Activated CD8-positive, alpha-beta T cell treated with anti-CD3 and anti-CD28 coated beads for 36 hours (primary cell): Measurements from ENCODE around the gene TAGAP. TPM values are rescaled to one million over a fixed set of nuclear protein-coding genes. Genes with fewer than 3 reads are reported as not detected.

ENCODE experiments used
- ATAC-seq: fragments of 200-7000 bp; cut with Tn5 transposase; one replicate; pipeline ENCODE4 v1.10.0; 2021; ENCODE audit warnings: mild to moderate bottlenecking, moderate library complexity
- CTCF ChIA-PET: fragments of 350-600 bp; sonication (Branson Sonifier 250); formaldehyde crosslinking; loops from one replicate; lab custom pipeline; 2021; ENCODE audit warnings: antibody characterized with exemption; lab: Charles Lee
- POLR2A ChIA-PET: fragments of 350-600 bp; sonication (Branson Sonifier 250); formaldehyde crosslinking; loops from one replicate; lab custom pipeline; 2021; ENCODE audit warnings: antibody characterized with exemption; lab: Charles Lee
- DNase-seq: peaks from one replicate; pipeline ENCODE4 v3.0.0-alpha.2; 2020
- H3K27ac Mint-ChIP-seq: one replicate; pipeline ENCODE4 v1.8.0; 2021; ENCODE audit warnings: mild to moderate bottlenecking, mixed read lengths
- H3K27me3 Mint-ChIP-seq: one replicate; pipeline ENCODE4 v1.8.0; 2021; ENCODE audit warnings: mixed read lengths
- H3K36me3 Mint-ChIP-seq: one replicate; pipeline ENCODE4 v1.8.0; 2021; ENCODE audit warnings: low read depth, mixed read lengths
- H3K4me1 Mint-ChIP-seq: one replicate; pipeline ENCODE4 v1.8.0; 2021; ENCODE audit warnings: low read depth, mixed read lengths
- H3K4me3 Mint-ChIP-seq: one replicate; pipeline ENCODE4 v1.8.0; 2021; ENCODE audit warnings: mild to moderate bottlenecking, moderate library complexity, mixed read lengths
- H3K9me3 Mint-ChIP-seq: one replicate; pipeline ENCODE4 v1.8.0; 2021; ENCODE audit warnings: mixed read lengths
- CTCF ChIP-seq: fragments of 200-600 bp; IDR thresholded peaks from one replicate; pipeline ENCODE4 v1.8.0; 2022; ENCODE audit warnings: antibody characterized with exemption, mild to moderate bottlenecking
- intact Hi-C: fragments of 100-400 bp; cut with micrococcal nuclease; formaldehyde crosslinking; loops from one replicate; pipeline ENCODE4 v1.10.0; 2022
- total RNA-seq, 2 experiments: library from RNA; stranded (reverse); gene quantifications; one replicate each; pipeline ENCODE4 v1.2.3, GENCODE V29; 2021

Gene TAGAP
- total RNA-seq, 2 experiments from 2014 or later: 112 to 113 TPM

GRCh38 chr6:159056899-159057298, 12.1 kb upstream of the TAGAP start:
- H3K27ac Mint-ChIP-seq: peak overlapping the region; percentile 95
- no peaks in the 10 kb centered on the region for H3K27me3 Mint-ChIP-seq
- H3K4me3 Mint-ChIP-seq: peak overlapping the region; percentile 59
- ChIA-PET CTCF (interaction anchor here (0.8 to 5.3 kb wide), 11 partner anchors 8 to 57 kb away, joined by 3 to 29 read pairs (median 6); partner anchors contain the start of genes RSPH3 and TAGAP), POLR2A (interaction anchor here (0.7 to 19.9 kb wide), 7 partner anchors 9 to 54 kb away, joined by 3 to 327 read pairs (median 6); partner anchors contain the start of gene TAGAP)
- DNase-seq (no peak), ATAC-seq (peak; percentile 16)
- intact Hi-C loops: no loop called here
- peaks cover 91% of the 10 kb centered on the region for H3K4me1 Mint-ChIP-seq
- TF ChIP-seq CTCF: no peak
- peaks cover 12% of the 10 kb centered on the region for H3K36me3 Mint-ChIP-seq
- peaks cover 8% of the 10 kb centered on the region for H3K9me3 Mint-ChIP-seq

- no peaks in the 10 kb centered on the region for H3K27me3 Mint-ChIP-seq
- ChIA-PET POLR2A (interaction anchor here (0.7 to 19.9 kb wide), 8 partner anchors 8 to 53 kb away, joined by 3 to 327 read pairs (median 5); partner anchors contain the start of gene TAGAP), CTCF (interaction anchor here (0.8 to 5.3 kb wide), 10 partner anchors 8 to 57 kb away, joined by 3 to 29 read pairs (median 8); partner anchors contain the start of genes RSPH3 and TAGAP)
- H3K9me3 Mint-ChIP-seq: peaks cover 3% of the 10 kb centered on the region
- peak overlapping the region; percentile 59 for H3K4me3 Mint-ChIP-seq
- DNase-seq: no peak
- intact Hi-C loops: no loop called here
- no peak for ATAC-seq
- no peak for TF ChIP-seq CTCF
- peaks cover 86% of the 10 kb centered on the region for H3K4me1 Mint-ChIP-seq
- H3K36me3 Mint-ChIP-seq: peaks cover 8% of the 10 kb centered on the region
- H3K27ac Mint-ChIP-seq: peak overlapping the region; percentile 95
Observed at GRCh38 chr6:159056432-159056831, 11.6 kb upstream of the TAGAP start.

- intact Hi-C loops: no loop called here
- Mint-ChIP-seq H3K9me3 (no peaks in the 10 kb centered on the region), H3K4me3 (peak overlapping the region; percentile 59), H3K4me1 (peaks cover 82% of the 10 kb centered on the region), H3K27me3 (no peaks in the 10 kb centered on the region), H3K36me3 (peaks cover 5% of the 10 kb centered on the region), H3K27ac (peak overlapping the region; percentile 95)
- no peak for ATAC-seq
- TF ChIP-seq CTCF: no peak
- no peak for DNase-seq
- POLR2A ChIA-PET: interaction anchor here (0.7 to 19.9 kb wide), 7 partner anchors 8 to 53 kb away, joined by 3 to 327 read pairs (median 4); partner anchors contain the start of gene TAGAP
- CTCF ChIA-PET: interaction anchor here (0.8 to 5.3 kb wide), 7 partner anchors 8 to 56 kb away, joined by 3 to 29 read pairs (median 9); partner anchors contain the start of genes RSPH3 and TAGAP
Observed at GRCh38 chr6:159056003-159056402, 11.2 kb upstream of the TAGAP start.

GRCh38 chr6:159053781-159054398, 9.1 kb upstream of the TAGAP start:
- ATAC-seq: peak; percentile 14
- CTCF ChIA-PET: interaction anchor here (0.7 to 5.3 kb wide), 13 partner anchors 9 to 81 kb away, joined by 3 to 23 read pairs (median 4); partner anchors contain the start of gene TAGAP
- intact Hi-C loops: no loop called here
- no peak overlapping the region for H3K4me3 Mint-ChIP-seq
- DNase-seq: no peak
- no peaks in the 10 kb centered on the region for H3K36me3 Mint-ChIP-seq
- POLR2A ChIA-PET: interaction anchor here (1.7 to 19.9 kb wide), 4 partner anchors 10 to 46 kb away, joined by 7 to 327 read pairs (median 119); partner anchors contain the start of gene TAGAP
- peak overlapping the region; percentile 36 for H3K27ac Mint-ChIP-seq
- no peak for TF ChIP-seq CTCF
- peaks cover 67% of the 10 kb centered on the region for H3K4me1 Mint-ChIP-seq
- H3K27me3 Mint-ChIP-seq: no peaks in the 10 kb centered on the region
- H3K9me3 Mint-ChIP-seq: no peaks in the 10 kb centered on the region
